ENCODE results near the gene TMEM169.
"Not testable (repeated sequence)": the region's sequence is repeated elsewhere in the genome, so short reads cannot be mapped to it uniquely, and the experiment has no call there.

Gene TMEM169

DNA sequence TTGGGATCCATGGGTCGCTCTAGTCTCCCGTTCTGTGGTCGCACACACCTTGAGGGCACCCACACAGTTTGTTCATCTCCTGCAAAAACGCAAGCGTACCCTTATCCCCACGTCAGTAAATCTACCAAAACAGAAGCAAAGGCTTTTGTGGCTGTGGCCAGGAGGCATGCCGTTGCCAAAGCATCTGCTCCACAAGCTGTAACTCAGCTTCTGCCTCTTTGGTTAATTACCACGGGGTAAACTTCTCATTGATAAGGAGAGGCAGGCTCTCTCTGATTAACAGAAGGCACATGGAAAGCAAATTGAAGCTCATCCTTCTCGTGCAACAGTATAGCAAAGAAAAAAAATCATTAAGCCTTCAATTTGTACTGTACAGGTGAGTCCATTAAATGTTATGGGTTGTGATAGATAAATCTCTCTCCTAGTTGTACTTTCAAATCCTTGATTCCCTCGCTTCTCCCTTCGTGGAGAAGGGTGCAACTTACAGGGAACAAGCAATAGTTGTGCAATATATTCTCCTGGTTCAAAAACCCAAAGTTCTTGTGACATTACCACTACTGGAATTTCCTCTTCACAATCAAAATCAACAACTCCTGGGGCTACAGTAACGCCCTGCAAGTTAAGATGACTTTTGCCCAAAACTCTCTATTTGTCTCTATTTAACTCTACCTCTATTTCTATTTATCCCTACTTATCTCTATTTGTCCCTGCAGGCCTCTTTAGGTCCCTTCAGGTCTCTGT is 10.4 kb upstream of the TMEM169 start:
- no peak for DNase-seq (ENCODE audit: low spot score)

- no peak for DNase-seq (ENCODE audit: low spot score)
Observed at GRCh38 chr2:216072473-216072872, 9.2 kb upstream of the TMEM169 start.

GRCh38 chr2:216073773-216074172 is 7.9 kb upstream of the TMEM169 start:
- DNase-seq (ENCODE audit: low spot score) = no peak

DNA sequence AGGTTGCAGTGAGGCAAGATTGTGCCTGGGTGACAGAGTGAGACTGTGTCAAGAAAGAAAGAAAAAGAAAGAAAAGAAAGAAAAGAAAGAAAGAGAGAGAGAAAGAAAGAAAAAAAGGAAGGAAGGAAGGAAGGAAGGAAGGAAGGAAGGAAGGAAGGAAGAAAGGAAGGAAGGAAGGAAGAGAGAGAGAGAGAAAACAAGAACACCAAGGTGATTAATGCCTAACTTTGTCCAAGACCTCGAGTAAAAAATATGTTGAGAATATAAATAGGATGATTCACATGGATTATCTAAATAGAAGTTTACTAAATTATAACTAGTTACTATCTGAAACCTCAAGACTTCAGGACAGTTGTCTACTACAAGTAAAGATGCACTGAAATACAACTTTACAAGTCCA is 7.3 kb upstream of the TMEM169 start:
- no peak for DNase-seq (ENCODE audit: low spot score)

- no peak for DNase-seq (ENCODE audit: low spot score)
Observed at GRCh38 chr2:216074794-216075193, 6.9 kb upstream of the TMEM169 start.

DNA sequence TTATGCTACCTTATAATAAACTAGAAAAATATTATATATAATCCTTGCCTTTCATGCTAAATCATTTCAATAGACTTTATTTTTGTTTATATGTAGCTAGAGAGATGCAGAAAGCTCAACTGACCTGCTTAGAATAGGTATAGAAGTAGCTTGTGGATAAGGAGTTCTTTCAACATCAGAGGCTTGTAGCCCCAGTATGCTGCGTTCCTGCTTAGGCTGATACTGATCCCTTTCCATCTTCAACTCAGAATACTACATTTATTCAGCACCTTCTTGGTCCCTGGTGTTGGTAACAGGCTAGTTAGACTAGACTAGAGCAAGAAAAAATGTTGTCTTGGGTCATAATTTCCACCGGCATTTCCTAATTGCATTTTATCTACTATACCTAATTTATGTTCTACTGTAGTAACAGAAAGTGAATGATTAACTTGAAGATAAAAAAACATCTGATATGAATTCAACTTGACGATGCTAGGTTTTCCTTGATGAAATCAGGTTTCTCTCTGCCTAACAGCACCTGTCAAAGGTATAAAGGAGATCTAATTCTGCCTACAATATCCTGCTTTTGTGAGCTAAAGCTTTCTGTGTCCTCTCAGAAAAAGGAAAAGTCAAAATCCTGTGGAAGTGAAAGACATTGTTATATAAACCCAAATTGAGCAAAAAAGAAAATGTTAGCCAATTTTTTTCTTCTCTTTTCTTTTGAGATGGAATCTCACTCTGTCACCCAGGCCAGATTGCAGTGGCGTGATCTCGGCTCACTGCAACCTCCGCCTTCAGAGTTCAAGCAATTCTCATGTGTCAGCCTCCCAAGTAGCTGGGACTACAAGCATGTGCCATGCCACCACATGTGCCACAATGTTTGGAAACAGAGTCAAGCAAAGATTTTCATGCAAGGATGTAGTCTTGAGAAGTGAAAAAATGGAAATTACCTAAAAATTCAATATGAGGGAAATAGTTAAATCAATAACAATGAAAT is 5.9 kb upstream of the TMEM169 start:
- DNase-seq (ENCODE audit: low spot score) = no peak

DNA sequence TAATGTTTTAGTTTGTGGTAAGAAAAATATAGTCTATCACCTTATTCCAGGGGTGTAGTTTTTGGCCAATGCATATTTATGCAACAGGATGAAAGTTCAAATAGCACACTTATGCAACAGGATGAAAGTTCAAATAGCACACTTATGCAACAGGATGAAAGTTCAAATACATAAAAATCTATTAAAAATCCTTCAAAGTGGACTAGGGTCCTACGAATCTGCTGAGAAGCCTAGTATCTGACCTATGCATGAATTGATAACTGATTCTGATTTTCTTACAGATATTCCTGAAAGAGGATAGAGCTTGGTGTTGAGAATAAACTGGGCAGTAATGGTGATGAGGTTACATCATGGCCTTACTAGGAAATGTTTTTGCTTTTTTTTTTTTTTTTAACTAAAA is 2.9 kb upstream of the TMEM169 start:
- no peak for DNase-seq (ENCODE audit: low spot score)

DNA sequence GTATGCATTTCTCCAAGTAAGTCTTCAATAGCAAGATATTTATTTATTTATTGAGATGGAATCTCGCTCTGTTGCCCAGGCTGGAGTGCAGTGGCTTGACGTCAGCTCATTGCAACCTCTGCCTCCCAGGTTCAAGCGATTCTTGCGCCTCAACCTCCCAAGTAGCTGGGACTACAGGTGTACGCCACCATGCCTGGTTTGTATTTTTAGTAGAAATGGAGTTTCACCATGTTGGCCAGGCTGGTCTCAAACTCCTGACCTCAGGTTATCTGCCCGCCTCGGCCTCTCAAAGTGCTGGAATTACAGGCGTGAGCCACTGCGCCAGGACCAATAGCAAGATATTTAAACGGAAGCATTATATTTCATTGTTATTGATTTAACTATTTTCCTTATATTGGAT is 1.7 kb upstream of the TMEM169 start:
- DNase-seq (ENCODE audit: low spot score) = not testable (repeated sequence)

- DNase-seq (ENCODE audit: low spot score) = no peak
Observed at GRCh38 chr2:216081012-216081411, 707 bp upstream of the TMEM169 start.

- no peak for DNase-seq (ENCODE audit: low spot score)
Observed at GRCh38 chr2:216082117-216082711, 495 bp downstream of the TMEM169 start.

GRCh38 chr2:216082805-216083204 is 1.1 kb downstream of the TMEM169 start:
- DNase-seq (ENCODE audit: low spot score) = no peak

- no peak for DNase-seq (ENCODE audit: low spot score)
Observed at GRCh38 chr2:216083464-216084281, 2.0 kb downstream of the TMEM169 start.

DNA sequence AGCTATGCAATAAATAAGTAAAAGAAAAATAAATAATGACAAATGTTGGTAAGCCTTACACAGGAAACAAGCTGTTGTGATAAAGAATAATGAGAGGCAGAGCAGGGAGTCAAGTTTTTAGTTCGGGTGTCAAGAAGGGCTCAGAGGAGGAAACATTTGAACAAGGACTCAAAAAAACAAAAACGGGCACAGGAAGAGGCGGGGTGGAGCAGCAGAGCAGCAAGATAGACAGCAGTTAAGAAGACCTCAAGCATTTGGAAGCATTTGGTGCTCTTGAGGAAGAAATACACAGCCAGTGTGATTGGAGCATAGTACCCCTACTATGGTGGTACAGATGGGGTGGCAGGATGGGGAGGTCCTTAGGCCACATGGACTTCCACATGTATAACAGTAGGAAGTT is 2.8 kb downstream of the TMEM169 start:
- DNase-seq (ENCODE audit: low spot score) = no peak

DNA sequence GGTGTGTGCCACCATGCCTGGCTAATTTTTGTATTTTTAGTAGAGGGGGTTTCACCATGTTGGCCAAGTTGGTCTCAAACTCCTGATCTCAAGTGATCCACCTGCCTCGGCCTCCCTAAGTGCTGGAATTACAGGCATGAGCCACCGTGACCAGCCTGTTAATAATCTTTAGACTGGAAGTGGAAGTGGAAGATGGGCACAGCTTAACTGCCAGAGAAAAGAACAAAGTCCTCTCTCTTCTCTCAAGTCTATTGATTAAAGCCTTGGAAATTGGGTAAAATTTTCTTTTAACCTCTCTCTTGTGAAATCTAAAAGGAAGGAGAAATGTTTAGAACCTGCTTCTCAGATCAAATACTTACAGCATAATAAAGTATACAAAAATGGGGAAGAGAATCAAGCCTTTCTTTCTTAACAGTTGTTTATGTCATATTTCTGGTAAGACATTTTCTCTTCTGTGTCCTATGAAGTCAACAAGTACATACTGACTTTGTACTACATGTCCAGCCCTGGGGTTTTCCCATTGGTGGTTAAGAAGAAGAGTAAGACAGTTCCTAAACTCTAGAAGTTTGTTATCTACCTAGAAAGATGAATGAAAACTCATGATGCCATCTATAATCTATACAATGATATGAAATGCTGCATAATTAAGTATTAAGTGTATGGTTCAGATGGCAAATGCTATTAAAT is 4.6 kb downstream of the TMEM169 start:
- no peak for DNase-seq (ENCODE audit: low spot score)

GRCh38 chr2:216090369-216090786 is 8.7 kb downstream of the TMEM169 start:
- no peak for DNase-seq (ENCODE audit: low spot score)

- DNase-seq (ENCODE audit: low spot score) = no peak
Observed at GRCh38 chr2:216092646-216093045, 10.9 kb downstream of the TMEM169 start.

GRCh38 chr2:216094701-216095100 is 13.0 kb downstream of the TMEM169 start:
- no peak for DNase-seq (ENCODE audit: low spot score)

GRCh38 chr2:216098421-216099334 is 17.0 kb downstream of the TMEM169 start:
- DNase-seq (ENCODE audit: low spot score) = no peak

GRCh38 chr2:216101109-216101508 is 19.4 kb downstream of the TMEM169 start:
- DNase-seq (ENCODE audit: low spot score) = no peak

DNA sequence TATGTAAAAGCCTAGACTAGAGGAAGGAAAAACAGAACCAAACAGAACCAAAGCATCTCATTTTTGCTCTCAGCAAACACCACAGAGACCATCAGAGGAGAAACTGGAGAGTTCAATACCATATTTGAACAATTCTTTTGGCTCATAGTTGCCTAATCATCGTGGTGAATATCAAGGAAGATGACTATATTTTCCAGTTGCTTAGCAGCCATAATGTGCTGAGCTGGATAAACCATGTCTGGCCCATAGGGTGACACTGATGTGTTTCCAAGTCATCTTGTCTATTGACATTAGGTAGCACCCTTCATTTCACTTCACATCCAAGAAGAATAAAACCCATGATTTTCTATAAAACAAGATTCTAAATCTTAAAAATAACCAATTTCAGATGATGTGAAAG is 21.5 kb downstream of the TMEM169 start:
- no peak for DNase-seq (ENCODE audit: low spot score)
